Fibroblast of pulmonary artery (primary cell): Measurements from ENCODE around the gene NUDT9.
A peak's percentile ranks its signal among the peaks of the same experiment; 100 is the strongest.
"Not testable (repeated sequence)": the region's sequence is repeated elsewhere in the genome, so short reads cannot be mapped to it uniquely, and the experiment has no call there.

Source experiments
- DNase-seq: peaks from one replicate; pipeline ENCODE4 v3.0.0-alpha.2; 2010; ENCODE audit warnings: low read depth
- H3K4me3 ChIP-seq: replicated peaks from 2 replicates; pipeline ENCODE4 v1.5.1; 2011; ENCODE audit warnings: low read depth, mild to moderate bottlenecking, control low read depth, low read length, moderate library complexity
- CTCF ChIP-seq: IDR thresholded peaks from 2 replicates; pipeline ENCODE4 v1.5.1; 2011; ENCODE audit warnings: mild to moderate bottlenecking, control low read depth, low read length, inconsistent platforms; ENCODE audit errors: missing control alignments

NUDT9 gene

GRCh38 chr4:87387237-87387636, 35.1 kb upstream of the NUDT9 start:
- DNase-seq, result no peak
- no peak for TF ChIP-seq CTCF
- no peak overlapping the region for H3K4me3 ChIP-seq

- peak overlapping the region; percentile 76 for H3K4me3 ChIP-seq
- DNase-seq, result no peak
Observed at GRCh38 chr4:87388901-87389300, 33.5 kb upstream of the NUDT9 start.

GRCh38 chr4:87390055-87390454, 32.3 kb upstream of the NUDT9 start:
- peak overlapping the region; percentile 76 for H3K4me3 ChIP-seq
- not testable (repeated sequence) for DNase-seq

More at GRCh38 chr4:87388901-87389300, 33.5 kb upstream of the NUDT9 start:
- no peak for TF ChIP-seq CTCF

- no peak for DNase-seq
- TF ChIP-seq CTCF, result no peak
- H3K4me3 ChIP-seq, result peak overlapping the region; percentile 76
Observed at GRCh38 chr4:87390551-87390890, 31.9 kb upstream of the NUDT9 start.

- DNase-seq, result peak; percentile 97
- peak within 1 kb of the TSS; percentile 76 for H3K4me3 ChIP-seq
- TF ChIP-seq CTCF, result peak; percentile 10
Observed at GRCh38 chr4:87390891-87391575, 31.3 kb upstream of the NUDT9 start, which contains the start of gene HSD17B11. HSD17B11 (minus strand) TSS chr4:87391188; CDS start chr4:87391070, 118 bp downstream.

GRCh38 chr4:87391576-87392054, 30.8 kb upstream of the NUDT9 start:
- no peak for DNase-seq
- H3K4me3 ChIP-seq, result peak overlapping the region; percentile 76
- no peak for TF ChIP-seq CTCF

GRCh38 chr4:87392183-87392582, 30.2 kb upstream of the NUDT9 start:
- H3K4me3 ChIP-seq, result no peak overlapping the region
- no peak for TF ChIP-seq CTCF
- DNase-seq, result no peak

- H3K4me3 ChIP-seq, DNase-seq: not testable (repeated sequence)
Observed at GRCh38 chr4:87395073-87395472, 27.3 kb upstream of the NUDT9 start.

GRCh38 chr4:87395851-87396250, 26.5 kb upstream of the NUDT9 start:
- DNase-seq, H3K4me3 ChIP-seq: not testable (repeated sequence)
